Esophagus muscularis mucosa (tissue), 3 donors: ENCODE data around the gene CDH2.

ENCODE experiments used
- CTCF ChIP-seq, 3 experiments: fragments of 200-600 bp in 2 of 3; fragments of 450-650 bp in 1 of 3; sonication (generic) in 2 of 3; IDR thresholded peaks; one replicate each; pipeline ENCODE4 v1.5.1; 2017 to 2019; ENCODE audit warnings: antibody characterized with exemption in 3 of 3, mild to moderate bottlenecking in 2 of 3, moderate library complexity in 1 of 3
- POLR2AphosphoS5 ChIP-seq, 2 donors: sonication (generic); formaldehyde crosslinking; IDR thresholded peaks; one replicate each; pipeline ENCODE4 v1.6.1; 2017; ENCODE audit warnings: antibody characterized with exemption in 2 of 2

DNA sequence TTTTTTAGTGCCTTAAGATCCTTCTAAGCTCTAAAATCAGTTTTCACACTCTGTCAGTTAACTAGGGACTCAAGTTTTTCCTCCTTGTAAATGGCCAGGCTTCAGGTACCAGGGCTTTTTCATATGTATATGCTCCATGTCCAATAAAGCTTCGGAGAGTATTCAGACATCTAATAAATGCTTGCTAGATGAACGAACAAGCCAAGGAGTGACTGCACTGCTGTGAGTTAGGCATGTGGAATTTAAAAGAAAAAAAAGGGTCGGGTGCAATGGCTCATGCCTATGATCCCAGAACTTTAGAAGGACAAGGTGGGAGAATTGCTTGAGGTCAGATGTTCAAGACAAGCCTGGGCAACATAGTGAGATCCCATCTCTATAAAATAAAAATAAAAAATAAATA, 81.9 kb downstream of the CDH2 start:
- TF ChIP-seq CTCF (IDR thresholded peaks at IDR 0.05), result no peak
- TF ChIP-seq POLR2AphosphoS5 (IDR thresholded peaks at IDR 0.05), result no peak
